K562 (cell line): ENCODE measurements around the gene NTSR1. TPM values are rescaled to one million over a fixed set of nuclear protein-coding genes. Genes with fewer than 3 reads are reported as not detected.
A peak's percentile ranks its signal among the peaks of the same experiment; 100 is the strongest.

Experiments used
- ATAC-seq: fragments of 200-7000 bp; cut with Tn5 transposase; 3 replicates; pipeline ENCODE4 v1.9.1; 2020; ENCODE audit warnings: moderate library complexity
- BruUV-seq: library from RNA; stranded (reverse); fragments of 400-500 nt; replicated peaks from 2 replicates; lab custom pipeline; 2021; lab: Mats Ljungman, UMichigan
- CTCF ChIA-PET: fragments of 300-600 bp; formaldehyde crosslinking; extraction: SDS; loops from one replicate; lab custom pipeline; 2021; ENCODE audit warnings: low intra/inter-chr PET ratio; lab: Yijun Ruan, JAX
- POLR2A ChIA-PET: fragments of 300-600, 350-650 bp; sonication (Branson Sonifier 250); formaldehyde crosslinking; extraction: SDS; loops from one replicate; lab custom pipeline; 2021; ENCODE audit warnings: antibody characterized with exemption, inconsistent platforms; lab: Yijun Ruan, JAX
- DNase-seq, 4 experiments: peaks; one replicate each; pipeline versions ENCODE4 v3.0.0 to v3.0.0-alpha.2; 2011 to 2018; ENCODE audit warnings: low spot score in 3 of 4, mixed read lengths in 3 of 4; ENCODE audit errors: extremely low read depth in 1 of 4
- FAIRE-seq: peaks from 2 replicates; lab custom pipeline; 2011; peaks lifted over from hg19 to GRCh38; lab: Jason Lieb, UNC
- H2AFZ ChIP-seq: 2 replicates; pipeline ENCODE4 v1.6.0; 2011; ENCODE audit warnings: low read depth, low read length, control low read depth, inconsistent platforms
- H3K27ac ChIP-seq: fragments of 200-600 bp; 3 replicates; pipeline ENCODE4 v1.8.0; 2011; ENCODE audit warnings: low read depth, mild to moderate bottlenecking, control low read depth, inconsistent platforms, low read length, moderate library complexity, mixed read lengths; ENCODE audit errors: extremely low read depth
- H3K27me3 ChIP-seq, 2 experiments: fragments of 300-600 bp in 1 of 2; 2 replicates in 1 of 2; 3 replicates in 1 of 2; pipeline versions ENCODE4 v1.6.0 to v1.8.0; 2011; ENCODE audit warnings: inconsistent platforms in 2 of 2, low read length in 2 of 2, mild to moderate bottlenecking in 1 of 2, mixed read lengths in 1 of 2, moderate library complexity in 1 of 2; ENCODE audit not compliant: control insufficient read depth in 2 of 2, insufficient read depth in 2 of 2
- H3K36me3 ChIP-seq: fragments of 300-600 bp; 3 replicates; pipeline ENCODE4 v1.8.0; 2011; ENCODE audit warnings: mild to moderate bottlenecking, low read length, inconsistent platforms; ENCODE audit not compliant: control insufficient read depth, insufficient read depth
- H3K4me1 ChIP-seq, 2 experiments: fragments of 200-600 bp in 1 of 2; replicated peaks in 1 of 2; 2 replicates in 1 of 2; 3 replicates in 1 of 2; pipeline versions ENCODE4 v1.5.1 to v1.8.0; 2011; ENCODE audit warnings: inconsistent platforms in 2 of 2, low read length in 2 of 2, mild to moderate bottlenecking in 1 of 2, mixed read lengths in 1 of 2, moderate library complexity in 1 of 2; ENCODE audit not compliant: control insufficient read depth in 2 of 2, insufficient read depth in 2 of 2
- H3K4me2 ChIP-seq: 2 replicates; pipeline ENCODE4 v1.6.1; 2011; ENCODE audit warnings: low read length, control low read depth, inconsistent platforms, mixed read lengths; ENCODE audit not compliant: insufficient read depth
- H3K4me3 ChIP-seq: fragments of 200-600 bp; sonication (generic), shearing (Covaris generic); 2 replicates; pipeline ENCODE4 v1.5.1; 2016; ENCODE audit warnings: control low read depth, inconsistent platforms
- H3K79me2 ChIP-seq: fragments of 200-600 bp; 3 replicates; pipeline ENCODE4 v1.8.0; 2011; ENCODE audit warnings: low read length, inconsistent platforms; ENCODE audit not compliant: control insufficient read depth, insufficient read depth
- H3K9ac ChIP-seq, 2 experiments: 2 replicates each; pipeline versions ENCODE4 v1.6.0 to v1.6.1; 2011; ENCODE audit warnings: low read depth in 2 of 2, low read length in 2 of 2, control low read depth in 1 of 2, inconsistent platforms in 1 of 2, mild to moderate bottlenecking in 1 of 2, mixed read lengths in 1 of 2; ENCODE audit not compliant: insufficient read depth in 1 of 2
- H3K9me1 ChIP-seq: one replicate; pipeline ENCODE4 v1.6.0; 2011; ENCODE audit warnings: inconsistent platforms, mild to moderate bottlenecking, low read length, moderate library complexity; ENCODE audit not compliant: control insufficient read depth, insufficient read depth
- H3K9me3 ChIP-seq: replicated peaks from 2 replicates; pipeline ENCODE4 v1.5.1; 2011; ENCODE audit warnings: low read depth, low read length, inconsistent platforms; ENCODE audit not compliant: control insufficient read depth, insufficient read depth
- H4K20me1 ChIP-seq: replicated peaks from 2 replicates; pipeline ENCODE4 v1.6.1; 2011; ENCODE audit warnings: low read length, inconsistent platforms, mixed read lengths; ENCODE audit not compliant: control insufficient read depth, insufficient read depth
- AFF1 ChIP-seq, 2 experiments: fragments of 450-650 bp; IDR thresholded peaks; 2 replicates each; pipeline ENCODE4 v1.6.1; 2018; ENCODE audit warnings: mild to moderate bottlenecking in 2 of 2, low read depth in 1 of 2; ENCODE audit not compliant: partially characterized antibody in 2 of 2
- EZH2 ChIP-seq: IDR thresholded peaks from 2 replicates; pipeline ENCODE4 v1.6.1; 2012; ENCODE audit warnings: low read depth, mild to moderate bottlenecking, inconsistent platforms, low read length, borderline replicate concordance
- GMEB1 ChIP-seq: fragments of 250-450 bp; sonication (Bioruptor Pico); IDR thresholded peaks from 2 replicates; pipeline ENCODE4 v1.4.0; 2020; ENCODE audit warnings: mild to moderate bottlenecking
- MTA2 ChIP-seq: fragments of 450-650 bp; IDR thresholded peaks from 2 replicates; pipeline ENCODE4 v1.6.1; 2016; ENCODE audit warnings: low read depth
- SMARCA5 ChIP-seq: fragments of 450-650 bp; IDR thresholded peaks from 2 replicates; pipeline ENCODE4 v1.6.1; 2016
- SOX6 ChIP-seq: fragments of 450-650 bp; IDR thresholded peaks from 2 replicates; pipeline ENCODE4 v1.6.1; 2014; ENCODE audit warnings: mild to moderate bottlenecking
- TEAD4 ChIP-seq, 2 experiments: sonication (generic) in 1 of 2; formaldehyde crosslinking in 1 of 2; IDR thresholded peaks; 2 replicates each; pipeline versions ENCODE4 v1.6.1 to v1.8.0; 2012 to 2022; ENCODE audit warnings: borderline replicate concordance in 1 of 2, inconsistent platforms in 1 of 2, low read length in 1 of 2, mild to moderate bottlenecking in 1 of 2, missing genetic modification reagents in 1 of 2
- ZBTB11 ChIP-seq, 3 experiments: fragments of 200-800 bp in 1 of 3; fragments of 250-450 bp in 1 of 3; fragments of 450-650 bp in 1 of 3; sonication (Bioruptor Pico) in 1 of 3; sonication (Bioruptor generic) in 1 of 3; formaldehyde crosslinking in 1 of 3; IDR thresholded peaks; 2 replicates each; pipeline versions ENCODE4 v1.6.1 to v1.8.0; 2016 to 2022; ENCODE audit warnings: mild to moderate bottlenecking in 2 of 3, missing genetic modification characterization in 2 of 3, missing compliant biosample characterization in 1 of 3, moderate library complexity in 1 of 3
- ZNF174 ChIP-seq: fragments of 250-450 bp; sonication (Bioruptor Pico); IDR thresholded peaks from 2 replicates; pipeline ENCODE4 v1.4.0; 2020; ENCODE audit warnings: mild to moderate bottlenecking
- ZNF280A ChIP-seq: fragments of 450-650 bp; IDR thresholded peaks from 2 replicates; pipeline ENCODE4 v1.6.1; 2018; ENCODE audit warnings: mild to moderate bottlenecking, low read depth; ENCODE audit not compliant: partially characterized antibody
- WGBS: fragments of 100-300 bp; shearing (Covaris generic); methylation state at CpG from one replicate; pipeline ENCODE4 v1.1.6; 2016; ENCODE audit warnings: low coverage, mixed read lengths; ENCODE audit not compliant: insufficient coverage; ENCODE audit errors: missing lambda C conversion rate; 5-methylcytosine and 5-hydroxymethylcytosine counted together
- in situ Hi-C: fragments of 300-500 bp; cut with MboI; formaldehyde crosslinking; loops from 4 replicates; pipeline ENCODE4 v1.15.0; 2018; ENCODE audit warnings: inconsistent platforms, mixed read lengths
- intact Hi-C: fragments of 100-400 bp; cut with micrococcal nuclease; formaldehyde crosslinking; loops from 2 replicates; pipeline ENCODE4 v1.14.2; 2022
- polyA plus RNA-seq, 8 experiments: library from polyadenylated mRNA; depleted of rRNA in 4 of 8; stranded (reverse) in 5 of 8; unstranded in 3 of 8; fragments of >200 nt; fragmentation: Nextera tagmentation in 2 of 8; fragmentation: Illumina TruSeq in 1 of 8; extraction: Ambion mirVana in 2 of 8; extraction: Trizol in 1 of 8; gene quantifications; 2 replicates each; pipeline versions ENCODE4 v1.2.1 to v1.2.3, GENCODE V29; 2011 to 2014; ENCODE audit warnings: inconsistent platforms in 1 of 8, missing spikeins in 1 of 8
- total RNA-seq, 7 experiments: library from RNA; depleted of rRNA in 6 of 7; stranded (reverse); fragments of >200 nt in 6 of 7; fragmentation: Illumina TruSeq in 2 of 7; extraction: Trizol in 2 of 7; gene quantifications; 2 replicates each; pipeline versions ENCODE4 v1.2.1 to v1.2.3, GENCODE V29; 2011 to 2021; ENCODE audit warnings: low replicate concordance in 1 of 7

Gene NTSR1
- total and polyA plus RNA-seq, 9 of the 15 experiments (the other 6 are each of a cell fraction or from before 2014, with no cell fraction given) = 0.04 to 0.40 (median 0.13) TPM; not detected in 3

- no peaks in the 10 kb centered on the region for H3K9me1 ChIP-seq
- H2AFZ ChIP-seq = peak overlapping the region; percentile 76
- H4K20me1 ChIP-seq = 0 out of 2 replicates have a peak, but pooled peaks cover 3% of the 10 kb centered on the region
- H3K9me3 ChIP-seq = no peaks in the 10 kb centered on the region
- no peak for ATAC-seq
- peak overlapping the region in 1 of 2 experiments; percentile 66; a peak in 1 of 4 replicates for H3K9ac ChIP-seq
- no peak overlapping the region for H3K4me3 ChIP-seq
- peak overlapping the region; percentile 18; the same call in 1 of the 2 replicates for H3K4me2 ChIP-seq
- ChIA-PET CTCF (no interaction called here), POLR2A (interaction anchor here (0.6 kb wide), 1 partner anchor 36 kb away, joined by 3 read pairs; no protein-coding TSS in a partner anchor)
- no peaks in the 10 kb centered on the region for H3K36me3 ChIP-seq
- in situ Hi-C loops = no loop called here
- no TSS peak for BruUV-seq
- DNase-seq = no peak
- peaks cover 69 to 73% of the 10 kb centered on the region in 2 experiments for H3K27me3 ChIP-seq
- 12% methylated on average over 13 of the region's 13 CpGs for WGBS
- no peak overlapping the region for H3K27ac ChIP-seq
- H3K79me2 ChIP-seq = no peaks in the 10 kb centered on the region
- intact Hi-C loops = no loop called here
- H3K4me1 ChIP-seq = peaks cover 8 to 34% of the 10 kb centered on the region in 2 experiments; a peak in 4 of 5 replicates
- peak; percentile 74 for FAIRE-seq
- TF ChIP-seq EZH2 (no peak), MTA2 (no peak), TEAD4 (IDR thresholded peaks at IDR 0.05; ENCODE audit: low read length) (no peak), TEAD4 (CRISPR knock-in tag; IDR thresholded peaks at IDR 0.05; ENCODE audit: borderline replicate concordance) (no peak), ZNF280A (no peak), GMEB1 (CRISPR knock-in tag) (no peak), SMARCA5 (no peak), ZBTB11 (CRISPR knock-in tag; IDR thresholded peaks at IDR 0.05) (no peak), AFF1 (IDR thresholded peaks at IDR 0.05; ENCODE audit: low read depth in 1 of 2, partially characterized antibody in 2 of 2) (peak in 1 of 2 experiments; percentile 76), SOX6 (no peak), ZNF174 (CRISPR knock-in tag) (no peak)
Observed at GRCh38 chr20:62730481-62730880, 21.8 kb downstream of the NTSR1 start.
